ENCODE measurements around the gene VAMP2.

Gene VAMP2

GRCh38 chr17:8161289-8162232, 1.2 kb downstream of the VAMP2 start:
- ATAC-seq, result no peak
- TF ChIP-seq POU6F1 (CRISPR knock-in tag; IDR thresholded peaks at IDR 0.05; ENCODE audit: borderline replicate concordance, low read depth) (no peak), SNAI2 (CRISPR knock-in tag; IDR thresholded peaks at IDR 0.05) (no peak), ZFP3 (CRISPR knock-in tag; IDR thresholded peaks at IDR 0.05) (no peak), ZNF8 (CRISPR knock-in tag; IDR thresholded peaks at IDR 0.05) (no peak), ZNF565 (CRISPR knock-in tag; conservative IDR thresholded peaks at IDR 0.05; ENCODE audit: low read depth) (no peak), TSHZ2 (CRISPR knock-in tag; IDR thresholded peaks at IDR 0.05) (no peak), PPARA (CRISPR knock-in tag; IDR thresholded peaks at IDR 0.05; ENCODE audit: borderline replicate concordance) (no peak), ARNTL (CRISPR knock-in tag; IDR thresholded peaks at IDR 0.05; ENCODE audit: borderline replicate concordance, low read depth) (no peak), ZNF70 (CRISPR knock-in tag; IDR thresholded peaks at IDR 0.05) (no peak), OSR1 (CRISPR knock-in tag; IDR thresholded peaks at IDR 0.05) (no peak)

GRCh38 chr17:8160741-8161221, 2.0 kb downstream of the VAMP2 start:
- ATAC-seq, result no peak

More at GRCh38 chr17:8160741-8161221, 2.0 kb downstream of the VAMP2 start:
- TF ChIP-seq ZFP30 (CRISPR knock-in tag; IDR thresholded peaks at IDR 0.05), result no peak
- no peak for TF ChIP-seq CREB5 (CRISPR knock-in tag; IDR thresholded peaks at IDR 0.05; ENCODE audit: low read depth)
- TF ChIP-seq PPARA (CRISPR knock-in tag; IDR thresholded peaks at IDR 0.05; ENCODE audit: borderline replicate concordance), result no peak
- no peak for TF ChIP-seq POU6F1 (CRISPR knock-in tag; IDR thresholded peaks at IDR 0.05; ENCODE audit: borderline replicate concordance, low read depth)
- TF ChIP-seq CSRNP3 (CRISPR knock-in tag; IDR thresholded peaks at IDR 0.05), result no peak
- no peak for TF ChIP-seq PATZ1 (CRISPR knock-in tag; IDR thresholded peaks at IDR 0.05; ENCODE audit: borderline replicate concordance)
- TF ChIP-seq SNAI2 (CRISPR knock-in tag; IDR thresholded peaks at IDR 0.05), result no peak
- no peak for TF ChIP-seq ZNF70 (CRISPR knock-in tag; IDR thresholded peaks at IDR 0.05)
- no peak for TF ChIP-seq ZNF565 (CRISPR knock-in tag; conservative IDR thresholded peaks at IDR 0.05; ENCODE audit: low read depth)
- no peak for TF ChIP-seq RARB (CRISPR knock-in tag; IDR thresholded peaks at IDR 0.05)
- TF ChIP-seq OSR1 (CRISPR knock-in tag; IDR thresholded peaks at IDR 0.05), result no peak
- TF ChIP-seq TCF4 (CRISPR knock-in tag; IDR thresholded peaks at IDR 0.05; ENCODE audit: borderline replicate concordance), result no peak
- TF ChIP-seq ESRRG (CRISPR knock-in tag; IDR thresholded peaks at IDR 0.05), result no peak
- no peak for TF ChIP-seq TSHZ2 (CRISPR knock-in tag; IDR thresholded peaks at IDR 0.05)
- no peak for TF ChIP-seq ZNF8 (CRISPR knock-in tag; IDR thresholded peaks at IDR 0.05)

Data from SK-N-SH treated with all-trans-retinoic acid at 6 μM for 48 hours (cell line).